Left lung (tissue), 10 donors: ENCODE measurements around the gene GUCY2F. TPM values are rescaled to one million over a fixed set of nuclear protein-coding genes. Genes with fewer than 3 reads are reported as not detected.
A peak's percentile ranks its signal among the peaks of the same experiment; 100 is the strongest.

ENCODE experiments used
- ATAC-seq: fragments of 200-7000 bp; cut with Tn5 transposase; one replicate; pipeline ENCODE4 v1.9.1; 2020; ENCODE audit warnings: moderate library complexity
- DNase-seq, 4 donors: peaks; one replicate each; pipeline ENCODE4 v3.0.0-alpha.2; 2013 to 2020
- H3K27ac ChIP-seq, 2 donors: fragments of 200-600 bp; sonication (generic) in 1 of 2; one replicate each; pipeline versions ENCODE4 v1.5.0 to v1.8.0; 2020 to 2021
- H3K27me3 ChIP-seq, 2 donors: fragments of 200-600 bp; sonication (generic) in 1 of 2; one replicate each; pipeline versions ENCODE4 v1.5.0 to v1.8.0; 2020 to 2021
- H3K36me3 ChIP-seq, 2 donors: fragments of 200-600 bp; sonication (generic) in 1 of 2; one replicate each; pipeline versions ENCODE4 v1.5.0 to v1.8.0; 2020 to 2021
- H3K4me1 ChIP-seq, 2 donors: fragments of 200-600 bp; one replicate each; pipeline ENCODE4 v1.8.0; 2021
- H3K4me3 ChIP-seq, 2 donors: fragments of 200-600 bp; sonication (generic) in 1 of 2; one replicate each; pipeline versions ENCODE4 v1.5.0 to v1.8.0; 2020 to 2021; ENCODE audit warnings: mild to moderate bottlenecking in 1 of 2
- H3K9me3 ChIP-seq, 2 donors: fragments of 200-600 bp; sonication (generic) in 1 of 2; one replicate each; pipeline versions ENCODE4 v1.5.0 to v1.8.0; 2020 to 2021
- intact Hi-C, 2 donors: fragments of 100-400 bp; cut with DNase I; formaldehyde crosslinking; loops; one replicate each; pipeline versions ENCODE4 v1.11.2 to v1.14.2; 2022
- polyA plus RNA-seq, 6 donors: library from polyadenylated mRNA; unstranded; fragments of 120-200 nt; gene quantifications; one replicate each; pipeline ENCODE4 v1.2.1, GENCODE V29; 2013; ENCODE audit not compliant: insufficient read length in 6 of 6
- total RNA-seq, 2 donors: library from RNA; stranded (reverse); fragmentation: NEBNext Ultra II Directional; extraction: Animal tissue kit (Norgen Biotek cat#: 25700); gene quantifications; one replicate each; pipeline ENCODE4 v1.2.1, GENCODE V29; 2021
- TF ChIP-seq, protein P1 (sequence below), 2 donors: fragments of 200-600 bp; sonication (generic) in 1 of 2; IDR thresholded peaks; one replicate each; pipeline versions ENCODE4 v1.5.0 to v1.8.0; 2021; ENCODE audit warnings: antibody characterized with exemption in 2 of 2
- donor health status: DM: no; HTN: yes; CAD: no.
- donor health status: DM: no; HTN: no; CAD: no.

GUCY2F gene
- total and polyA plus RNA-seq, 8 donors = 0.03 to 0.10 TPM; not detected in 6

DNA sequence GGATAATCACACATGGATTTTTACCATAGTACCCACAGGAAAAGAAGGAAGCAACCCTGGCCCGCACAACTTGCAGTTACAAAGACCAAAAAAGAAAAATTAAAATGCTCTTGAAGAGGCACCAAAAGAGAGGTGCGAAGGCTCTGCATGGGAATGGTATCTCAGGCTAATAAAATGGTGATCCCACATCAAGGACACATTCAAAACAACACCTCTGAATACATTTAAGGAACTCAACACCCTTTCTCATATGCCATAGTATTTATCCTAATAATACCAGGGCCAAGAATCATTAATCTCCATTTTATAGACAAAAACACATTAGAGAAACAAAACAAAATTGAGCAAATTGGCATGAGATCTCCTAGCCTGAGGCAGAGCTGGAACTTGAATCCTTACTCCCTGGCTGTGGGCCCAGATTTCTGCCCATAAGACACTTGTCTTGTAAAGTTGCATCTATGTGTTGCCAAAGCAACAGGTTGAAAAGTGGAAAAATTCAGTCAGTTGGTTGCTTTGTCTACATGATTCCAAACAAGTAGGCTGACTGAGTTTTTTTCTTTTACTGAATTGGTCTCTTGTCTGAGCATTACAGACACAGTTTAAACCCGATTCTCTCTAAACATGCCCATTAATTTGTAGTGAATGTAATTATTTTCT lies 33.5 kb downstream of the GUCY2F start:
- H3K36me3 ChIP-seq = no peaks in the 10 kb centered on the region
- ATAC-seq = no peak
- no peak overlapping the region for H3K27ac ChIP-seq
- peaks cover 0 to 5% of the 10 kb centered on the region in 2 donors for H3K27me3 ChIP-seq
- no peaks in the 10 kb centered on the region for H3K4me1 ChIP-seq
- no peak overlapping the region for H3K4me3 ChIP-seq
- TF ChIP-seq, protein P1, sequence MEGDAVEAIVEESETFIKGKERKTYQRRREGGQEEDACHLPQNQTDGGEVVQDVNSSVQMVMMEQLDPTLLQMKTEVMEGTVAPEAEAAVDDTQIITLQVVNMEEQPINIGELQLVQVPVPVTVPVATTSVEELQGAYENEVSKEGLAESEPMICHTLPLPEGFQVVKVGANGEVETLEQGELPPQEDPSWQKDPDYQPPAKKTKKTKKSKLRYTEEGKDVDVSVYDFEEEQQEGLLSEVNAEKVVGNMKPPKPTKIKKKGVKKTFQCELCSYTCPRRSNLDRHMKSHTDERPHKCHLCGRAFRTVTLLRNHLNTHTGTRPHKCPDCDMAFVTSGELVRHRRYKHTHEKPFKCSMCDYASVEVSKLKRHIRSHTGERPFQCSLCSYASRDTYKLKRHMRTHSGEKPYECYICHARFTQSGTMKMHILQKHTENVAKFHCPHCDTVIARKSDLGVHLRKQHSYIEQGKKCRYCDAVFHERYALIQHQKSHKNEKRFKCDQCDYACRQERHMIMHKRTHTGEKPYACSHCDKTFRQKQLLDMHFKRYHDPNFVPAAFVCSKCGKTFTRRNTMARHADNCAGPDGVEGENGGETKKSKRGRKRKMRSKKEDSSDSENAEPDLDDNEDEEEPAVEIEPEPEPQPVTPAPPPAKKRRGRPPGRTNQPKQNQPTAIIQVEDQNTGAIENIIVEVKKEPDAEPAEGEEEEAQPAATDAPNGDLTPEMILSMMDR (IDR thresholded peaks at IDR 0.05) = no peak
- peak in 1 of 4 donors; percentile 1 for DNase-seq
- intact Hi-C loops = no loop called here
- no peaks in the 10 kb centered on the region for H3K9me3 ChIP-seq

DNA sequence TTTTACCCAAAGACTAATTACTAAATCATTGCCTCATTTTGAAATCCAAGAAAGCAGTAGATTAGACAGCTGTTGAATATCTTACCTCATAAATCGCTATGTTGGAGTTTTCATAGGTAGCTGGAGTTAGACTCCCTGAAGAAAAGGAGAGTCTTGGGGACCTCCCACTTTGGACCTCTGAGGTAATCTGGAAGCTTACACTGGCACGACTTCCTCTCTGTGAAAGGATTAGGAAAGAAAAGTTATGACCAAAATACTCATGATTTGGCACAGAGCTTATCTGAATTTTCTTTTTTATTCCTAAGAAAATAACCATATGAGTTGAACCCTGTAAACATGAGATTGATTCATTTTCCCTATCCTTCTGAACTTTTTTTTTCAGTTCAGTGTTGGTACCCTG lies 40.6 kb downstream of the GUCY2F start:
- ATAC-seq (no peak), DNase-seq (no peak)
- Histone ChIP-seq H3K9me3 (no peaks in the 10 kb centered on the region), H3K27me3 (peaks cover 0 to 8% of the 10 kb centered on the region in 2 donors), H3K27ac (no peak overlapping the region), H3K36me3 (no peaks in the 10 kb centered on the region), H3K4me1 (no peaks in the 10 kb centered on the region), H3K4me3 (no peak overlapping the region)
- TF ChIP-seq, protein P1 (IDR thresholded peaks at IDR 0.05) = no peak
- intact Hi-C loops = no loop called here

DNA sequence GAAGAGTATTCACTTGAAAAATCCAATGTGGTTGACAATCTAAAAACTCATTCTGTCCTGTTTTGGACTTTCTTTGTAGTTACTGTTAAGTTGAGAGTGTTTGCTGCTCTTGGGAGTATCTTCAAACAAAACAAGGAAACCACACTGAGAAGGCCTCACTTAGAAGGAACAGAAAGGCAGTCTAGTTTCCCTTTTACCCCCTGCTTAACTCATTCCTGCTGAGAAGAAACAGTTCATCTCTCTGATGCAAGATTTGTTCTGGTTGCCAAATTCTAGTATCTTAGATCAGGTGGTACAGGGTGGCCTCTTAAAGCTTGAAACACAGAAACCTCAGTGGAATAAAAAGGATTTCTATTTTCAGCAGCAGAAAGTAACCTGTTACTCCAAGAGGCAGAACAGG lies 41.4 kb downstream of the GUCY2F start:
- ATAC-seq = no peak
- no peaks in the 10 kb centered on the region for H3K9me3 ChIP-seq
- H3K36me3 ChIP-seq = no peaks in the 10 kb centered on the region
- intact Hi-C loops = no loop called here
- H3K4me3 ChIP-seq = no peak overlapping the region
- TF ChIP-seq, protein P1 (IDR thresholded peaks at IDR 0.05) = no peak
- no peak for DNase-seq
- peaks cover 0 to 8% of the 10 kb centered on the region in 2 donors for H3K27me3 ChIP-seq
- no peak overlapping the region for H3K27ac ChIP-seq
- no peaks in the 10 kb centered on the region for H3K4me1 ChIP-seq

DNA sequence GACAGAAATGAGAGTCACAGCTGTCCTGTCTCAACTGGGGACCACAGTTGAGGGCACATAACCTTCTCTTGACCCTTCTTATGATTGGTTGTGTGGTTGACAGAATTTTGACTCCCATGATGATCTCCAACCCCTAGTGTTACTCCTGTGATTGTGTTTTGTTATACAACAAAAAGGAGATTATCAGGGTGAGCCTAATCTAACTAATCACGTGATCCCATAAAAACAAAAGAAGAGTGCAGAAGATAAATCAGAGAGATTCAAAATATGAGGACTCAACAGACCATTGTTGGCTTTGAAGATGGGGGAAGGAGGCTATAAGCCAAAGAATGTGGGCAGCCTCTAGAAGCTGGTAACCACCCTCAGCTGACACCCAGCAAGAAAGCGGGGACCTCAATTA lies 72.7 kb downstream of the GUCY2F start:
- no peaks in the 10 kb centered on the region for H3K36me3 ChIP-seq
- no peaks in the 10 kb centered on the region for H3K4me1 ChIP-seq
- peaks cover 0 to 2% of the 10 kb centered on the region in 2 donors for H3K27me3 ChIP-seq
- TF ChIP-seq, protein P1 (IDR thresholded peaks at IDR 0.05) = no peak
- H3K27ac ChIP-seq = no peak overlapping the region
- no peaks in the 10 kb centered on the region for H3K9me3 ChIP-seq
- intact Hi-C loops = no loop called here
- no peak for ATAC-seq
- no peak overlapping the region for H3K4me3 ChIP-seq
- no peak for DNase-seq

DNA sequence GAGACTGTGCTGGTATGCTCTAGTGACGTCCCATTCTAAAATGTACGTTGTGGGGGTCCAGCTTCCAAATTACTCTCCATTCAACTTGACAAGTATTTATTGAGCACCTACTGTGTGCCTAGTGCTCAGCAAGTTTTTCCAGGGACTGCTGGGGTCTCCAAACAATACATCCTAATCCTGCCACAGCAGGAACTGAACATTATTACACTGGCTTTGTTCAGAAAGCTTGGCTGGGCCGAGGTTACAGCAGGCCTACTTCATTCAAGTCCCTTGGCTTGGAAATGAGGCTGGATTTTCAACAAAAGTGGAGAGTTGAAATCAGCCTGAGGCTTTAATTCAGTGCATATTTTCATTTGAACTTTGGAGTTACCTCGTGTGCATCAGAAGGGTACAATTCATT lies 78.0 kb downstream of the GUCY2F start:
- intact Hi-C loops = no loop called here
- Histone ChIP-seq H3K36me3 (no peaks in the 10 kb centered on the region), H3K27ac (no peak overlapping the region), H3K4me3 (no peak overlapping the region), H3K9me3 (no peaks in the 10 kb centered on the region), H3K4me1 (no peaks in the 10 kb centered on the region), H3K27me3 (no peaks in the 10 kb centered on the region)
- DNase-seq (no peak), ATAC-seq (no peak)
- TF ChIP-seq, protein P1 (IDR thresholded peaks at IDR 0.05) = no peak
